Endothelial cell of hepatic sinusoid (primary cell): Measurements from ENCODE around the gene CTXN1.

Experiments
- in situ Hi-C: cut with HindIII; loops from 2 replicates; pipeline ENCODE4 v1.10.0; 2017; ENCODE audit warnings: low sequenced_read_pairs

CTXN1 gene

GRCh38 chr19:7879111-7879807, 46.7 kb downstream of the CTXN1 start:
- in situ Hi-C loops, result no loop called here

- in situ Hi-C loops, result no loop called here
Observed at GRCh38 chr19:7877249-7877836, 48.6 kb downstream of the CTXN1 start.

GRCh38 chr19:7874897-7875273, 51.0 kb downstream of the CTXN1 start:
- in situ Hi-C loops, result no loop called here
